ENCODE data around the gene CSK.

DNA sequence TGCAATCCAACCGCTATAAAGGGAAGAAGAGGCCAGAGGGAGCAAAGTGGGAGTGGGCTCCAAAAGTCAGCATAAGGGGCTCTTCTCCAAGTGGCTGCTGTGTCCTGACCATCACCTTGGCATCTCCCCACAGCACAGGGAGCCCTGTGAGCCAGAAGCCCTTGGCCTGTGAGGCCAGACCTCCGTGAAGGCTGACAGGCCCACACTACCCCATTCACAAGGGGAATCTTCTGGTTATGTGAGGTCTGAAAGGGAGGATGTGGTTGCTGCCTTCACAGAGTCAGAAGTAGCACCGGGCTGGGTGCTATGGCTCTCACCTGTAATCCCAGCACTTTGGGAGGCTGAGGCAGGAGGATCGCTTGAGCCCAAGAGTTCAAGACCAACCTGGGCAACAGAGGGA lies 63.7 kb downstream of the CSK start:
- TF ChIP-seq, protein P1, sequence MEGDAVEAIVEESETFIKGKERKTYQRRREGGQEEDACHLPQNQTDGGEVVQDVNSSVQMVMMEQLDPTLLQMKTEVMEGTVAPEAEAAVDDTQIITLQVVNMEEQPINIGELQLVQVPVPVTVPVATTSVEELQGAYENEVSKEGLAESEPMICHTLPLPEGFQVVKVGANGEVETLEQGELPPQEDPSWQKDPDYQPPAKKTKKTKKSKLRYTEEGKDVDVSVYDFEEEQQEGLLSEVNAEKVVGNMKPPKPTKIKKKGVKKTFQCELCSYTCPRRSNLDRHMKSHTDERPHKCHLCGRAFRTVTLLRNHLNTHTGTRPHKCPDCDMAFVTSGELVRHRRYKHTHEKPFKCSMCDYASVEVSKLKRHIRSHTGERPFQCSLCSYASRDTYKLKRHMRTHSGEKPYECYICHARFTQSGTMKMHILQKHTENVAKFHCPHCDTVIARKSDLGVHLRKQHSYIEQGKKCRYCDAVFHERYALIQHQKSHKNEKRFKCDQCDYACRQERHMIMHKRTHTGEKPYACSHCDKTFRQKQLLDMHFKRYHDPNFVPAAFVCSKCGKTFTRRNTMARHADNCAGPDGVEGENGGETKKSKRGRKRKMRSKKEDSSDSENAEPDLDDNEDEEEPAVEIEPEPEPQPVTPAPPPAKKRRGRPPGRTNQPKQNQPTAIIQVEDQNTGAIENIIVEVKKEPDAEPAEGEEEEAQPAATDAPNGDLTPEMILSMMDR (IDR thresholded peaks at IDR 0.05): no peak
- TF ChIP-seq ZFX (IDR thresholded peaks at IDR 0.05; ENCODE audit: borderline replicate concordance): no peak

Measured in 22Rv1 (cell line).